H1 (cell line): ENCODE measurements around the gene RAPGEF5. TPM values are rescaled to one million over a fixed set of nuclear protein-coding genes. Genes with fewer than 3 reads are reported as not detected.

Experiments
- EZH2 ChIP-seq: fragments of 200-600 bp; sonication (generic); IDR thresholded peaks from 2 replicates; pipeline ENCODE4 v1.7.1; 2012; ENCODE audit warnings: low read depth, mild to moderate bottlenecking, moderate library complexity, low read length, inconsistent platforms; ENCODE audit not compliant: severe bottlenecking
- POLR2A ChIP-seq, 2 experiments: IDR thresholded peaks; 1 replicate in 1 of 2; 2 replicates in 1 of 2; pipeline ENCODE4 v1.6.1; 2011; ENCODE audit warnings: low read depth in 2 of 2, low read length in 2 of 2, mild to moderate bottlenecking in 2 of 2; ENCODE audit errors: control extremely low read depth in 1 of 2
- SP2 ChIP-seq: IDR thresholded peaks from 2 replicates; pipeline ENCODE4 v1.6.1; 2012; ENCODE audit warnings: mild to moderate bottlenecking, low read length, inconsistent platforms
- TAF7 ChIP-seq: optimal IDR thresholded peaks from 2 replicates; pipeline ENCODE3; 2011; ENCODE audit warnings: low read depth, mild to moderate bottlenecking, inconsistent platforms, low read length, moderate library complexity, borderline replicate concordance
- YY1 ChIP-seq: IDR thresholded peaks from 2 replicates; pipeline ENCODE4 v1.6.1; 2011; ENCODE audit warnings: low read depth, mild to moderate bottlenecking, low read length
- polyA plus RNA-seq, 7 experiments: library from polyadenylated mRNA; depleted of rRNA in 3 of 7; stranded (reverse) in 5 of 7; unstranded in 2 of 7; fragments of >200 nt in 5 of 7; fragments of 200-250 nt in 2 of 7; gene quantifications; 1 replicate in 5 of 7; 2 replicates in 1 of 7; 4 replicates in 1 of 7; pipeline versions ENCODE4 v1.2.1 to v1.2.3, GENCODE V29; 2011 to 2013; ENCODE audit warnings: missing spikeins in 2 of 7, mixed read lengths in 2 of 7
- total RNA-seq: library from RNA; stranded (reverse); fragmentation: NEBNext Ultra II Directional; extraction: Animal tissue kit (Norgen Biotek cat#: 25700); gene quantifications from 2 replicates; pipeline ENCODE4 v1.2.1, GENCODE V29; 2021

RAPGEF5 gene
- total and polyA plus RNA-seq, 2 of the 8 experiments (the other 6 are each of a cell fraction or from before 2014, with no cell fraction given), result 4.4 to 22.9 TPM

GRCh38 chr7:22235134-22235533 is 121.8 kb downstream of the RAPGEF5 start (continued):
- TF ChIP-seq EZH2, result no peak
- TF ChIP-seq POLR2A (IDR thresholded peaks at IDR 0.05; ENCODE audit: control extremely low read depth in 1 of 2, low read depth in 2 of 2, low read length in 2 of 2), result no peak
- TF ChIP-seq TAF7, result no peak
- TF ChIP-seq SP2, result no peak
- TF ChIP-seq YY1, result no peak
